T-helper 9 cell (primary cell): Measurements from ENCODE around the gene AGBL4.

ENCODE experiments used
- DNase-seq: peaks from one replicate; pipeline ENCODE4 v3.0.0-alpha.2; 2020

AGBL4 gene

GRCh38 chr1:48876330-48876785 is 1147.4 kb downstream of the AGBL4 start:
- no peak for DNase-seq

- DNase-seq: no peak
These were observed 1148.0 kb downstream of the AGBL4 start for GRCh38 chr1:48875552-48876329.

GRCh38 chr1:48873944-48874343 is 1149.8 kb downstream of the AGBL4 start:
- no peak for DNase-seq

GRCh38 chr1:48870596-48870995 is 1153.2 kb downstream of the AGBL4 start:
- DNase-seq: no peak

GRCh38 chr1:48869116-48869893 is 1154.4 kb downstream of the AGBL4 start:
- DNase-seq: no peak

GRCh38 chr1:48864913-48865312 is 1158.8 kb downstream of the AGBL4 start:
- no peak for DNase-seq

- no peak for DNase-seq
These were observed 1164.3 kb downstream of the AGBL4 start for GRCh38 chr1:48859456-48859855.

GRCh38 chr1:48858200-48858920 is 1165.4 kb downstream of the AGBL4 start:
- DNase-seq: no peak

GRCh38 chr1:48853006-48853405 is 1170.7 kb downstream of the AGBL4 start:
- DNase-seq: no peak

- no peak for DNase-seq
These were observed 1172.1 kb downstream of the AGBL4 start for GRCh38 chr1:48851638-48852037.

- no peak for DNase-seq
These were observed 1175.7 kb downstream of the AGBL4 start for GRCh38 chr1:48848035-48848434.

GRCh38 chr1:48846441-48846840 is 1177.3 kb downstream of the AGBL4 start:
- DNase-seq: no peak

GRCh38 chr1:48844187-48844586 is 1179.6 kb downstream of the AGBL4 start:
- no peak for DNase-seq

- DNase-seq: no peak
These were observed 1181.8 kb downstream of the AGBL4 start for GRCh38 chr1:48841966-48842365.

- no peak for DNase-seq
These were observed 1182.3 kb downstream of the AGBL4 start for GRCh38 chr1:48841461-48841860.

GRCh38 chr1:48831120-48831978 is 1192.4 kb downstream of the AGBL4 start:
- DNase-seq: no peak

GRCh38 chr1:48830715-48831114 is 1193.0 kb downstream of the AGBL4 start:
- no peak for DNase-seq

GRCh38 chr1:48829446-48829845 is 1194.3 kb downstream of the AGBL4 start:
- no peak for DNase-seq

GRCh38 chr1:48823168-48823567 is 1200.6 kb downstream of the AGBL4 start:
- DNase-seq: no peak

GRCh38 chr1:48820491-48820890 is 1203.3 kb downstream of the AGBL4 start:
- no peak for DNase-seq

GRCh38 chr1:48817505-48818114 is 1206.1 kb downstream of the AGBL4 start:
- no peak for DNase-seq

- no peak for DNase-seq
These were observed 1213.0 kb downstream of the AGBL4 start for GRCh38 chr1:48810740-48811139.
